ENCODE data around the gene ERC2. TPM values are rescaled to one million over a fixed set of nuclear protein-coding genes. Genes with fewer than 3 reads are reported as not detected.
A peak's percentile ranks its signal among the peaks of the same experiment; 100 is the strongest.

Gene ERC2
- total RNA-seq, 1 experiment from 2014 or later = 1.2 TPM

DNA sequence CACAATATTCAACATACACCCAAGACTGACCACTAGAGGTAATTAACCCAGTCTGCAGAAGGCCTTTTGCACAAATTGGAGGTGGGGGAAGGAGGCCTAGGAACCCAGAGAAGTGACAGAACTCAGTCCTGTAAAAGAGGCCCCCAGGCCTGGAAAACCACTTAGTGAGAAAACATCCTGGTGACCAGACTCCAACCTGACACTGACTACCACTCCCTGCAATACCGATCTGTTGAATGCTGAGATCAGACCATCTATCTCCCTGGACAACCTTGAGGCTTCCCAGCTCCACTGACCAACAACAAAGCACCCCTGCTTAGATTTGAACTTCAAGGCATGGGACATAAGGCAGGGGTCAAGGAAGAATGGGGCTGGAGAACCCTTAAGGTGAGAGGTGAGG is 719.2 kb downstream of the ERC2 start:
- no peak for DNase-seq (ENCODE audit: low read depth)

DNA sequence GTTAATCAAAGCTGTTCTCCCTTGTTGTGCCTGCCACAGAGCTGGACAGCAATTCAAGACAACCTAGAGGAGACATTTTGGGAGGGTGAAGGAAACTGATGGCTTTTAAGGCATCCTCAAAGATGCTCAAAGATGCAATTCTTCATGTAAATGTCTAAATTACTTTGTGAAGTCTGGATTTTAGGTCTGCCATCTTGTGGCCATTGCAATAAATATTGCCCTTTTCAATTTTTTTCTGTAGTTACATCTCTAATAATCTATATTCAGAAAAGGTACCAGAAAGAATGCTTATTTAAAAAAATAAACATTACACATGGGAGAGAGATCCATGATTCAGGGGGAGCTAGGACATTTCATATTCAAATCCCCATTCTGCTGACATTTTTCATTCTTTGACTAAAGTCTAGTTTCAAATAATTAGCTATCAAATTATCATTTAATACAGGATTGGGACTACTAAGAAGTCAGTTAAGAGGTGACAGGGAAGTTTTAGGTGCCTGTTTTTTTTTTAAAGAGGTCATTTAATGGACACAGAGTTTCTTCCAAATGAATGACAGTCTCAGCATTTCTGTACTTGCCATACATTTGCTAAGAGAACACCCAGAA is 721.4 kb downstream of the ERC2 start:
- DNase-seq (ENCODE audit: low read depth) = peak; percentile 11

DNA sequence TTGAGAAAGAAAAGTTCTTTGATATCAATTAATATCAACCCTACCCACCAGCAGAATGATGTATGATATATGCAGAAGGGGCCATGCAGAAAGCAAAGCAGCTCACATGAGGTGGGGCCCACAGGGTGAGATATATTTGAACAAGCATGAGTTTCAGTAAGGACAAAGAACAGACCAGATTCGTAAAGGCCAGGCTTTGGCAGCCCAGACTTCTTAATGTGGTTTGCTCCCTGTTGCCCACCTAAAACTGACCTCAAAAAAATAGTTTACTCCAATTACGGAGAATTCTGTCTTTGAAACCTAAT is 725.5 kb downstream of the ERC2 start:
- DNase-seq (ENCODE audit: low read depth) = no peak

DNA sequence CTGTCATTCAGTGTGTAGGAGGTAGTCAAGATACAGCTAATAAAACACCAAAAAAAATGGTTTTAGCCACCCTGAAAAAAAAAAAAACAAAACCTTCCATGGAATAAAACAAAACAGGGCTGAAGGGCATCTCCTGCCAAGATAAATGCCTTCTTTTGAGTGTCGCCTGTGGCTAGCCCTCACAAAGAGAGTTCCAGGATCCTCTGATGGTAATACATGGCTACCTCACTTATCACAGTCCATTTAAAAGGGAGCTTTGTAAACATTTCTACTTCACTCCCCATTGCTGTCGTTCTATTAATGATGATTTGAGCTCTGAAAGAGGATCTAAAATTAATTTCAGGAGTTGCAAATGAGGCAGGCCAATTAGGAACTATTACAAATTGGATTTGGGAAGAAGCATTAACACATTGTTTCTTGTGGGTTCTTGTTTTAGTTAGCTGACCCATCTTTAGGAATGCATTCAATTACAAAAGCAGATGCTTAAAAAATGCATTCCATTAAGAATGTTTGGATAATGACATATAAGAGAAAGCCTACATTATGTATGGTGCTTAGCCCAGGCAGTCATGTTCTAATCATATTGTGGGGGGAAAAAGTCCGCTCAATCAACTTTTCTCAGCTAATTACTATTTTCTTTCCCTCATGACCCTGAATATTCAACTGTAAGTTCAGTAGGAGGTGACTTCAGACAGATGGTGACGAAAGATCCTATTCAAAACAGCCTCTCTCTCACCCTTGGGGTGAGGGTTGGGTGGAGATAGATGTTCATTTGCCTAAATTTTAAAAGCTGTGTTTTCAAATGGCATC is 726.0 kb downstream of the ERC2 start:
- DNase-seq (ENCODE audit: low read depth) = no peak

DNA sequence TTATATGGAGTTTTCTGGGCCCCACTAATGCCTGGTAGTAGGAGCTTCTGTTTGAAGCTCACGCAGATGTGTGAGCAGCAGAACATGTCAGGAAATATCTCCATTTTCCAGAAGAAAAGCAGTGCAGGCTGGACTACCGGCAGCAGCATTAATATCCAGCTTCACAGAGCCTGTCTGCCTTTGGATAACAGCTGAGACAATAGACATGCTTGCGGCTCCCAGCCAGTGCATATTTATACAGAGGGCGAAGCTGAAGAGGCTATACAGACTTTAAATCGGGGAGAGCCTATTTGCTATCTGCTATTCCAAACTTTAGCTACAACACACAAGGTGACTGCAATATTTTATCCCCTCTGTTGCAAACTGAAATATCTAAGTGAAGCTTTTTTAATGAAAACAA is 731.1 kb downstream of the ERC2 start:
- DNase-seq (ENCODE audit: low read depth) = no peak

DNA sequence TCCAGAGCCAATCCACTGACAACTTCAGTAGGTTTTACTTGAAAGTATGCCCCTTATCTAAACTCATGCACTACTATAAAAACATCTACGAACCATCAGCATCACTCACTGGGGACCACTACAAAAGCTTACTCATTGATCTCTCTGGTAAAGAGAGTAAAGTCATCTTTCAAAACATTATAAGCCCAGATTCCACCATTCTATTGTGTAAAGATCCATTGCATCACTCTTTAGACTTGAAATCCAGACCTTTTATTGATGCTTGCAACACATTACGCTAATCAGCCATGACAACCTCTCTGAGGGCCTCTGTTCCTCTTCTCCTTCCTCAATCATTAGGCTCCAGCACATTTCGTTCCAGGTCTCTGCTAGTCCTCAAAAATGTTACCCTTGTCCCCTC is 732.3 kb downstream of the ERC2 start:
- DNase-seq (ENCODE audit: low read depth) = no peak

DNA sequence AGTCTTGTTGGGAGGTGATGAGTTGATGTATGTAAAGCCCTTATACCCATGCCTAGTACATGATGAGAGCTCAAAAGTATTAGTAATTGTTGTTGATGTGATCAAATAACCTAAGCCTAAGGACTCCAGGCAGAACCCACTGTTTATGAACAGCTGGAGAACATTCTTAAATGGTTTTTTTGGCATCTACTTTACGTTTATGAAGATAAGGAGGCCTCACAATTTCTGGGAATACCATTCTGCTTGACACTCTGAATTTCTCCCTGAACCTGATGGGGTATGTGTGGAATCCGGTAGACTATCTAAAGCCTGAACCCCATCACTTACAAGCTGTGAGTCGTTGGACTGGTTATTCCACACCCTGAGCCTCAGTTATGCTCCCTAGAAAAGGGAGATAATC is 736.5 kb downstream of the ERC2 start:
- no peak for DNase-seq (ENCODE audit: low read depth)

DNA sequence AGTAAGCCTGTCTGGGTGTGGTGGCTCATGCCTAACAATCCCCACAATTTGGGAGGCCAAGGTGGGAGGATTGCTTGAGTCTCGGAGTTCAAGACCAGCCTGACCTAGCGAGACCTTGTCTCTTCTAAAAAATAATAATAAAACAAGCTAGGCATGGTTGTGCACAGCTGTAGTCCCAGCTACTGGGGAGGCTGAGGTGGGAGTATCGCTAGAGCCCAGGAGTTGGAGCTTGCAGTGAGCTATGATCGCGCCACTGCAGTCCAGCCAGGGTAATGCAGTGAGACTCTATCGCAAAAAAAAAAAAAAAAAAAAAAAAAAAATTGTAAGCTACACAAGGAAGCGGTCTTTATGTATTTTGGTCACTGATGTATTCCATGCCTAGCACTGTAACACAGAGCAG is 738.7 kb downstream of the ERC2 start:
- DNase-seq (ENCODE audit: low read depth) = no peak

DNA sequence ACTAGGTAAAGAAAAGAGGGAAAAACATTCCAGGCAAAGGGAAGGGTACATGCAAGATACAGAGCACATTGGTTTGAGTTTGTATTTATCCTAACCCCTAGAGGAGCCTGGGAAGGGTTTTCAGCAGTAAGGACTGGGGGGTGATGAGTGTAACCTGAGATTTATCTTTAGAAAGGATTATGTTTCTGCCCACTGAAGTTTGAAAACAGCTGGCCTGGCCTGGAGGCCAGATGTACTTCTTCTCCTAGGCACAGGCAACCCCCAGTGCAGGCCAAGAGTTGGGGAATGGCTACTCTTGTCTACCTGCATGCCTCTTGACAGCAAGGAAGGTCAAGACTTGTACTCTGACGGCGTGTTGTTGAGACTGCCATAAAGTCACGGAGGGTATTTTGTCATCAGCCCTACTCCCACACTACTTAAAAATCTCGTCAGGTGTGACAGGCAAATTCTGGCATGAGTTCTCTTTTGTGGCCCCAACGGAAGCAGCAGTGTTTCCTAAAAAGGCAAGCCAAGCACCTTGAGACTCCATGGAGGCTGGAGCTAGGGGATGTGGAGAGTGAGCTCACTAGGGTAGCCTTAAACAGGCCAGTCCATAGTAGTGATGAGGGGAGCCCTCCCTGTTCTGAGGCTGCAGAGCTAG is 739.7 kb downstream of the ERC2 start:
- DNase-seq (ENCODE audit: low read depth) = no peak

DNA sequence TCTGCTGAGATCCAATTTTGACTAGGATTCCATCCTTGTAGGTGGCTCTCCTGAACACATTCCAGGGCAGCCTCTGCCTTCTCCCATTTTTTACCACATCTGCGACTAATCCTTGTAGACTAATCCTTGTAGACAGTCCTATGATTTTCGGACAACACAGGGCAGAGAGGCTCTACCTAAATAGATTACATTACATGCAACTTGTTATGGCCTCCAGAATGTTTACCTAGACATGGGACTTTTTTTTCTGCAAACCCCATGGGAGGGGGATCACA is 741.8 kb downstream of the ERC2 start:
- no peak for DNase-seq (ENCODE audit: low read depth)

DNA sequence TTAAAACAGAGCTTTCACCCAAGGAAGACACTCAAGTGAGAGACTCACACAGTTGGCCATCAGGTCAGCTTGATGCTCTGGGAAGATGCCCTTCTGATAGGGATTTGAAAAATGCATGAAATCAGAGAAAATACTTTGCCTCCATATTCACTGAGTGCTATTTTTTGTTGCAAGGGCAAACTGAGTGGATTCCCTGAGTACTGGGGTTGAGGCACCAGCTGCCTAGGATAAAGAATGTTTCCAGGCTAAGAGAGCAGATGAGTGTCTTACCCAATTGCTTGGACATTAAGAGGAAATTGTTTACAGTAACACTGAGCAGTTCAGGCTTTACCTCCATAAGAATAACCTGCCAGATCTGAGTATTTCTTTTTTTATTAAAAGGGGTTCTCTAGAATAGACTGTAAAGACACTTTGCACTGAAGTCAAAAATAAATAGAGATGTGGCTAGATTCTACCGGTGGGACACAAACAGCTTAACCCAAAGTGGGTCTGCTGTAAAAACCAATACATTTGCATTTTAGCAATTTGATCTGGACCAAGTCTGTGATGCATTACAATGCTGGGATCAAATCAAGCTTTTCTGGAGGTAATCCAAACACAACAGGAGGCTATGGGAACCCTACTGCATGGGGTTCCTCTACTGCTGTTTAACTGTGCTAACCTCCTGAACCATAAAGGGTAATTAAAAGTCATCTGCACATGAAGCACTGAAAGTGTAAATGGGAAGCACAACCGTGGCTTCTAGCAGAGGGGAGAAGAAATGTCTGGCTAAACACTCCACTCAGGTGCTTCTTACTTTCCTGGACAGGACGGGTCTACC is 742.4 kb downstream of the ERC2 start:
- DNase-seq (ENCODE audit: low read depth) = no peak

DNA sequence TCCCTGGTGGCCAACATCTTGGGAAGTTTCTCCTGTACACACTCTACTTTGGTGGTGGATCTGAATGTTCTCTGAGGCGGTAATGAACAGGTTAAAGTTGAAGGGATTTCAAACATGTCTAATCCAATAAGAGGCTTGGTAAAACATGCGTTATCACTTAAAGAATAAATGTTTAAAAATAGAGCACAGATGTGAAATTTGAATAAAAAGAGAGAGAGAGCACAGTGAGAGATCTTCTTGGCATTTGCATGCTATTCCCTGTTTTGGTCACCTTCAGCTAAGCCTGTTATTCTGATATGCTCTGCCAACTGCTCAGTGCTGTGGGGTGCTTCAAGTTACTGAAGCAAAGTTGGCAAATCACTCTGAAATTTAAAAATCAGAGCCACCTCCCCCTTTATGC is 743.4 kb downstream of the ERC2 start:
- no peak for DNase-seq (ENCODE audit: low read depth)

DNA sequence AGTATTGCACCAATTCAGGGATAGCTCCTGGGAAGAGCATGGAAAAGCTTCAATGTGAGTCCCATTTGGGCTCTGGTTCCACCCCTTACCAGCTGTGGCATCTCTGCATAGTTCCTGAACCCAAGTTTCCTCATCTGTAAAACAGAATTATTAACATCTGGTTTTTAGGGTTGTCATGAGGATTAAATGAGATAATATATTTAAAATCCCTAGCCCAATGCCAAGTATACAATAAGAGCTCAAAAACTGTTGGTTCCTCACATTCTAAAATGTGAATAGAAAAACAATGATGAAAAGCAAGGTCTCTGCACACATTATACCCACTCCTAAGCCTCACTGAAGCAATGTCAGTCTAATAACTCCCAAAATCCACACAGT is 743.9 kb downstream of the ERC2 start:
- no peak for DNase-seq (ENCODE audit: low read depth)

DNA sequence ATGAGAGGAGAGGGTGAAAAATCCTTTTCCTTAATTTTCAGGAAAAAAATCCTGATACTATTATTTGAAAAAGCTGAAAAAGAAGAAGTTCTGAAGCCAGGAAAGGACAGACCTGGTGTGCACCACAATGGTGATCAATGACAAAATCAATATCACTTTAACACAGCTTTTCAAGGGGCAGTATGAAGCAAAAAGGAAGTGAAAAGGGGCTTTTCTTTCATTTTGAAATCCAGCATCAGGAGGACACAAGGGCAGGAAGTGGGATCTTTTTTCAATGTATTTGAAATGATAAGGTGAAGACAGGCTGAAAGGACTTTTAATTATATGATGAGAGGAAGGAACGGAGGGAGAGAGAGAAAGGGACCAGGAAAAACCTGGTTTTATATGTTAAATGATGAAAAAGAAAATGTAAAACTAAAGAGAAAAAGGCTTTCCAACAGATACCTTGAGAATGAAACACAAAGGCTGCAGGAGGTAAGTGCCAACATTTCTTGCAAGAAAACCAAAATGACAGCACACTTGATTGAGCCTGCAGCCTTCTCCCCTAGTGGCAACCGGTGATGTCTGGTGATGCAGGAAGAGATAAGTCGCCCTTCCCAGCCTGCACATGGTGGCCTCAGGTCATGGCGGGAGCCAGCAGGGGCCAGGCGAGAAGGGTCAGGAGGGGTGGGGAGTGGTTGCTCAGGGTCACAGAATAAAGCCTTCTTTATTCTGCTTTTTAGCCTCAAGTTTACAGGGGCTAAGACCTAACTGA is 744.4 kb downstream of the ERC2 start:
- no peak for DNase-seq (ENCODE audit: low read depth)

DNA sequence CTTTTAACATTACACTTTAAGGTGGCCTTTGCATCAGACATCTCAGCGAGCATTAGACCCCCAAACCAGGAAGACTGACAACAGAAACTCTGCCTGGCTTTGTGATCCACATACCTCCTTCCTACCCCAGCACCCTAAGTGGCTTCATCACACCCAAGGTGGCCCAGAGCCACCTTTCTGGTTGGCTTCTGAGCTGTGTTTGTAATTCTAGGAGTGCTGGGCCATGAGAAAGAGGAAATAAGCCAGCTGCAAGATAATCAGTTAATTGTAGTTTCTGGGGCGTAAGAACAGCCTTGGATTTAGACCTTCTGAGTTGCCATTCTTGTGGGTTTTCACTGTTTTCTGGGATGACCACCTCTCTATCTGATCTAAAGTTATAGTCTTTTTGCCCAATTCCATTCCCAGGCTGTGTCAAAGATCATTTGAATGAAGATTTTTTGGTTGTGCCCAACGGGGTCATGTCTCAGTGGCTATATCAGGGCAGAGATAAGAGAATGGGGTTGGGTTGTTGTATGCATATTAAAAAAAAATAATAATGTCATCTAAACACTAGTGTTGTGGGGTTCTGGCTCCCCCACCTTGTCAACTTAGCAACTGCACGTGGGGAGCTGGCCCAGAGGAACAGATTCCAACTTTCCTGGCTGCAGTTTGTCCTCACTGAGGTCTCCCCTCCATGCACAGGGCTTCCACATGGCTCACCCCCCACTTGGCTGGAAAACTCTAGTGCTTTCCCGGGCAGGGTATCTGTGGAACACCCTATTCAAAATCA is 746.4 kb downstream of the ERC2 start:
- DNase-seq (ENCODE audit: low read depth) = peak; percentile 33

DNA sequence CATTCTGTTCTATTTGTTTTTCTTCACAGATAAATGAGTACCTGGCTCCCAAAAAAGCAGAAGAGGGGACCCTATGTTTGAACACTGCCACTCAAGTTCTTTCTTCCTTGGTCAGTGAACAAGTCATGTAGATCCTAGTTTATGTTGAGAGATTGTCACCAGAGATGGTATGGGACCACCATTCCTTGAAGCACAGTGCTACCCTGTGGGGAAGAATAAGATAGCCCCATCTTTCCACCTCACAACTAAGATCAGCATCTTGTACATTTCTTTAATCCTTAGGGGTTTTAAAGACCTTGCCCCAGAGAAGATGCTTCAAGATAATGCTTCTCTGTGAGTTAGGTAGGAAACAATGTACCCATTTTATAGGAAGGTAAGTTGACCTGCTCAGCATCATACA is 747.7 kb downstream of the ERC2 start:
- peak; percentile 54 for DNase-seq (ENCODE audit: low read depth)

DNA sequence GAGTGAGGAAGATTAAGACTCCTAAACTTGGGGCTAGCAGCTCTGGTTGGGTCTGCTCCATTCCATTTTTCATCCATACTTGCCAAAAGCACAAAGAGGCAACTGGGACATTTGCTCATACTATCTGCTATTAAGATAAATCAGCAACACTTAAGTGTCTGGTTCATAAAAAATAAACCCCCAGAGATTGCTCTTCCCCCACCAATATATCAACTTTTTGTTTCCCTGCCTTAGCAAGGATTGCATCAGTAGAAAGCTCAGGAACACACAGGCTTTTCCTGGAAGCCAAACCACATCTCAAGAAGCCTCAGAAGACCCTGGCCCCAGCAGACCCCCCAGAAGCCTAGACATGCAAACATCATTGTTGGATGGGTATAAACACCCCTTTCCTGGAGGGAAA is 748.8 kb downstream of the ERC2 start:
- DNase-seq (ENCODE audit: low read depth) = no peak

DNA sequence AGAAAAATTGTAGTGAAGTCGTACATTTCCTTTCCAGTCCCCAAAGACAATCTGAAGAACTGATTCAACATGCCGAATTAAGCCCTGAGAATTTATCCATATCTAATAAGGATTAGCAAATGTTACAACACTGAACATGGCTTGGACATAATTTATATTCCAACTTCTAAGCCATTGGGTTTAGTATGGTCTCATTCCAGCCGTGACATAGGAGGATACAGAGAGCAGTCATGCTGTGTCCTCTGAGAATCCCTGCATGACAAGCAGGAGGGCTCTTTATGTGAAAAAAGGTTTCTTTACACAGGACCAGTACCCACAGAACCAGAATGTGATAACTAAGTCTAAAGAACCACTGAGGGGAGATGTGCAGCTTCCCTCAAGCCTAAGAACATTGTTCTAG is 749.3 kb downstream of the ERC2 start:
- DNase-seq (ENCODE audit: low read depth) = no peak

DNA sequence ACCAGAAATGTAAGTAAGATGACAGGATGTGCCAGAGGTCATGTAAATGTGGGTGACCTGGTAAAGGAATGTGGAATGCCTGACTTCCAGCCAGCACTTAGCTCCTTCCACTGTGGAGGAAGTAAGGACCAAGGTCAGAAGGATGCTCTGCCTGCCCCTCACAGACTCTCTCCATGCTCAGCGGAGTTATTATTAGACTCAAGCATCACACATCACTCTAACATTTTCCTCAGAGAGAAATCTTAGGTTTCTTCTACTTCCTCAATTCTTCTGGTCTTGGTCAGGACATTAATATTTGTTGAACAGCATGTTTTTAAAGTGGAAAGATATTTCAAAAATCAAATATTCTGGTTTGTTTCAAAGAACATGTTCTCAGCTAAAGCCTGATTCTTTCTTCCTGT is 749.7 kb downstream of the ERC2 start:
- no peak for DNase-seq (ENCODE audit: low read depth)

DNA sequence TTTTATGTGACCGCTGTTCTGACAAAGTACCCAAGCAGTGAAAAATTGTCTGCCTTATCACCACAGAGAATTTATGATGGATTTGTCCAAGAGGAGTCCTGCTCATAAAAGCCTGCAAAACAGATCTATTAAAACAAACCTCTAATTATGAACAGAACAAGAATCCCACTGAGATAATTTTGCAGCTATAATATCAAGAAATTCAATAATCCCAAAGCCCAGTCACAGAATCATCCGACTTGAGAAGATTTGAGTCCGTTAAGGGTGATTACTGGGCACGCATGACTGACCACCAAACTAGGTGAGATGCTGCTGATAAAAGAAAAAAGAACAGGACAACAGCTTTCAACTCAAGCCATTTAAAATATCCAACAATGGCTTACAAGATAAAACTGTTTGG is 750.2 kb downstream of the ERC2 start:
- no peak for DNase-seq (ENCODE audit: low read depth)

DNA sequence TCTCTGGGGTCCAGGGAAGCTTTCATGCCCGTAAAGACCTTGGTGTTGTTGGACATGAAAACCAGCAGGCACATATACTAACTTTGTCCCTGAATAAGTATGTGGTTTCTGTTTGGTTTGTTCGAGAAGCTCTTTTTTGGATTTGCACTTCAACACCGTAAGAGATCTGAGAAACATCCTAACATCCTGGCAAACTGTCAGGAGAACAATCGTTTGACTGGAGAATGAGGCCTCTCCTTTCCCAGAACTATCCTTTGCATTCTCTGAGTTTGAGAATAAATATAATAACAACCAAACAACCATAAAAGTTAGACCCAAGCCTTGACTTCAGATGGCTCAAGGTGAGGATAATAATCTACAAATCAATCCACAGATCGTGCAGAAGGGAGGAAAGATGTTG is 750.8 kb downstream of the ERC2 start:
- no peak for DNase-seq (ENCODE audit: low read depth)
